HL-60 (cell line): ENCODE measurements around the gene SIN3B.

Experiments used
- CTCF ChIP-seq: IDR thresholded peaks from one replicate; pipeline ENCODE4 v1.5.1; 2011; ENCODE audit warnings: low read length, control low read depth, inconsistent platforms; ENCODE audit not compliant: insufficient read depth
- GABPA ChIP-seq: IDR thresholded peaks from 2 replicates; pipeline ENCODE4 v1.6.1; 2012; ENCODE audit warnings: low read depth
- POLR2AphosphoS5 ChIP-seq: IDR thresholded peaks from 2 replicates; pipeline ENCODE4 v1.6.1; 2012; ENCODE audit warnings: low read depth

- TF ChIP-seq CTCF (no peak), GABPA (no peak), POLR2AphosphoS5 (no peak)
These were observed 32.6 kb downstream of the SIN3B start for GRCh38 chr19:16861834-16862233.
